GM06990 (cell line): ENCODE data around the gene SLC35F3.

ENCODE experiments used
- DNase-seq: peaks from one replicate; pipeline ENCODE4 v3.0.0-alpha.2; 2011; ENCODE audit not compliant: insufficient read length; ENCODE audit errors: extremely low read depth
- H3K27me3 ChIP-seq: replicated peaks from 2 replicates; pipeline ENCODE4 v1.6.0; 2011; ENCODE audit warnings: low read length; ENCODE audit not compliant: control insufficient read depth, insufficient read depth
- H3K36me3 ChIP-seq: 2 replicates; pipeline ENCODE4 v1.5.1; 2011; ENCODE audit warnings: low read length; ENCODE audit not compliant: control insufficient read depth, insufficient read depth
- H3K4me3 ChIP-seq: replicated peaks from 2 replicates; pipeline ENCODE4 v1.5.1; 2011; ENCODE audit warnings: low read depth, mild to moderate bottlenecking, control low read depth, low read length
- CTCF ChIP-seq: IDR thresholded peaks from 2 replicates; pipeline ENCODE4 v1.5.1; 2011; ENCODE audit warnings: low read length, control low read depth, mild to moderate bottlenecking, inconsistent platforms; ENCODE audit not compliant: insufficient read depth, poor library complexity, severe bottlenecking

Gene SLC35F3

GRCh38 chr1:234221601-234222000, 317.1 kb downstream of the SLC35F3 start:
- no peak for TF ChIP-seq CTCF
- DNase-seq = no peak
- no peaks in the 10 kb centered on the region for H3K36me3 ChIP-seq
- H3K27me3 ChIP-seq = no peaks in the 10 kb centered on the region
- no peak overlapping the region for H3K4me3 ChIP-seq

DNA sequence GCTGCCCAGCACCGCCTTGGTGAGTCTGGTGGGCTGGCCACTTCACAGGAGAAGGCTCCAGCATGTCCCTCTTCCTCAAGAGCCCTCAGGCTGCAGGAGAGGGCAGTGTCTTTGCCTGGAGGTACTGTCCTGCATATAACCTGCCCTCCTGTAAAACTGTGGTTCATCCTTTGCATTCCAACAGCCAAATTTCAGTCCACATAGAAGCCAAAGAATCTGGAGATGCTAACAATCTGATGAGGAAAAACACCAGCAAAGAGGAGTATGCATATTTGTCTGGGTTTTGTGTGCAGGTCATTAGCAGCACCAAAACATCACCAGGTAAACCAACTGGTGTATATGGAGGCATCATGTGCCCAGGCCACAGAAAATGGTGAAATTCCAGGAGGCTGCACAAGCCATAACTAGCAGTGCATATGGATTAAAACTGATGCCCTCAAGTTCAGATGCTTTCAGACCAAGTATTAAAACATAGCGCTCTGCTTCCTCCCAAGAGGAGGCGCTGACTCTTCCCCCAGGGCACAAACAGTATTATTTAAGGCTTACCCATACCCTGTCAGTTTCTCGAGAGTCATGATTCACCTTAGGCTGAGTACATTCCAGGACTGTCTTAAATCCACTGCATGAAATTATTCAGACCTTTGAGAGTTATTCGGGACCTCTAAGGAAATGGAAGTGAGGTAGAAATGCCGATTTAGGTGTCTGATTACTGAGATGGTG, 318.2 kb downstream of the SLC35F3 start:
- DNase-seq = no peak
- Histone ChIP-seq H3K36me3 (no peaks in the 10 kb centered on the region), H3K27me3 (no peaks in the 10 kb centered on the region), H3K4me3 (no peak overlapping the region)
- TF ChIP-seq CTCF = no peak

DNA sequence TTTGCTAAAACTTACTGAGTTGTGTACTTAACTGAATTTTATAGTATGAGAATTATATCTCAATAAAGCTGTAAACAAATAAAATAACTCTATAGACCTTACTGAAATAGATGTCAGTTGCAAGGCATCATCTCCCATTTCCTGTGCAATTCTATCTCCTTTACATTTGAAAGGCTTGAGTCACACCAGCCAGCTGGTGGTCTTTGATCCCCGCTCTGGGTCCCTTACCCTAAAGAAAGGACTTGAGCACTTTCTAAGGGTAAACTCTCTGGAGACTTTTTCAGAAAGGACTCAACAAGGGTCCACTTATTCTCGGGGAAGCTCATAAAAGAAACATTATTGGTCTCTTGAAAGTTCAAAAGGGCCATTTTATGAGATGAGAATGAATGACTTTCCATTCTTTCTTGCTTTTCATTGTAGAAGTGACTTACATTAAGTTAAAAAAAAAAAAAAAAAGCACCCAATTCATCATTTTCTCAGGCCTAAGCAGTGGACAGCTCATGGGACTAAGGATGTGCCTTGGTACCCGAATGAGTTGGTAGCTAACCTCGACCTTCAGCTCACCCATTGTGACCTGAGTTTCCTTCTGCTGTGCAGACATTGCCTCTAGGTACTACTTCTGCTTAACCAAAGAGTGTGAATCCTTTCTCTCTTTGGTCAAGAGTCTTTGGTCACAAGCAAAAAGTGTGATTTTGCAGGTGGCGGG, 321.8 kb downstream of the SLC35F3 start:
- Histone ChIP-seq H3K27me3 (no peaks in the 10 kb centered on the region), H3K36me3 (no peaks in the 10 kb centered on the region), H3K4me3 (no peak overlapping the region)
- no peak for DNase-seq
- TF ChIP-seq CTCF = no peak

DNA sequence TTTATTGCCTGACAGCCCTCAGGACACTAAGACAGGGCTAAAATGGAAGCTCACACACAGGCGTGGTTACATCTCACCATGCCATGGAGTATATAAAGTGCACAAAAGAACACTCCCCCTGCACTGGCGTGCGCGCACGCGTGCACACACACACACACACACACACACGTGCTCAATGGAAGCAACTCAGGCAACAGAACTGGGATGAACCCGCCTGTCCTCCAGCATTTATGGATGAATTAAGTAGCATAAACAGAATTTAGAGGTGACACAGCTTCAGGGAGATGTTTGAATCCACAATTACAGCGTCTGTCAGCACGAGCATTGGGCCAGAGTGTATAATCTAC, 322.3 kb downstream of the SLC35F3 start:
- no peaks in the 10 kb centered on the region for H3K27me3 ChIP-seq
- no peak for TF ChIP-seq CTCF
- no peak for DNase-seq
- H3K36me3 ChIP-seq = no peaks in the 10 kb centered on the region
- no peak overlapping the region for H3K4me3 ChIP-seq

- Histone ChIP-seq H3K36me3 (no peaks in the 10 kb centered on the region), H3K4me3 (no peak overlapping the region), H3K27me3 (no peaks in the 10 kb centered on the region)
- DNase-seq = no peak
- no peak for TF ChIP-seq CTCF
Observed at GRCh38 chr1:234229581-234230387, 325.3 kb downstream of the SLC35F3 start.
